Trophoblast cell (in vitro differentiated cells and primary cell): ENCODE measurements around the gene VCX3B.

Experiments used
- DNase-seq, 2 donors: peaks; one replicate each; pipeline ENCODE4 v3.0.0-alpha.2; 2016
- H2AFZ ChIP-seq: 2 replicates; pipeline ENCODE4 v1.6.1; 2013; ENCODE audit warnings: low read length, moderate library complexity, mild to moderate bottlenecking; ENCODE audit not compliant: insufficient read depth, poor library complexity
- H2AK5ac ChIP-seq: 2 replicates; pipeline ENCODE4 v1.6.1; 2013; ENCODE audit warnings: mild to moderate bottlenecking, low read length
- H2BK120ac ChIP-seq: 2 replicates; pipeline ENCODE4 v1.6.1; 2013; ENCODE audit warnings: low read length, mild to moderate bottlenecking, moderate library complexity; ENCODE audit not compliant: insufficient read depth, poor library complexity
- H2BK12ac ChIP-seq: 2 replicates; pipeline ENCODE4 v1.6.1; 2013; ENCODE audit warnings: mild to moderate bottlenecking, low read length, moderate library complexity
- H2BK5ac ChIP-seq: 2 replicates; pipeline ENCODE4 v1.6.1; 2013; ENCODE audit warnings: low read length, low read depth, moderate library complexity, mild to moderate bottlenecking; ENCODE audit not compliant: poor library complexity
- H3K14ac ChIP-seq: 2 replicates; pipeline ENCODE4 v1.6.1; 2013; ENCODE audit warnings: mild to moderate bottlenecking, low read length
- H3K18ac ChIP-seq: 2 replicates; pipeline ENCODE4 v1.6.1; 2013; ENCODE audit warnings: mild to moderate bottlenecking, low read length
- H3K23ac ChIP-seq: 2 replicates; pipeline ENCODE4 v1.6.1; 2013; ENCODE audit warnings: low read length
- H3K27ac ChIP-seq: 2 replicates; pipeline ENCODE4 v1.5.1; 2013; ENCODE audit warnings: low read depth, mild to moderate bottlenecking, inconsistent platforms, low read length, moderate library complexity
- H3K27me3 ChIP-seq: 2 replicates; pipeline ENCODE4 v1.6.1; 2013; ENCODE audit warnings: inconsistent platforms, mild to moderate bottlenecking, low read length, moderate library complexity; ENCODE audit not compliant: insufficient read depth
- H3K36me3 ChIP-seq, 2 experiments: 1 replicate in 1 of 2; 2 replicates in 1 of 2; pipeline ENCODE4 v1.6.1; 2013; ENCODE audit warnings: low read length in 2 of 2, mild to moderate bottlenecking in 2 of 2, moderate library complexity in 1 of 2; ENCODE audit not compliant: insufficient read depth in 2 of 2, control insufficient read depth in 1 of 2
- H3K4ac ChIP-seq: 2 replicates; pipeline ENCODE4 v1.6.1; 2013; ENCODE audit warnings: low read depth, mild to moderate bottlenecking, low read length, moderate library complexity
- H3K4me1 ChIP-seq, 2 experiments: 1 replicate in 1 of 2; 2 replicates in 1 of 2; pipeline ENCODE4 v1.6.1; 2013; ENCODE audit warnings: low read length in 2 of 2, mild to moderate bottlenecking in 2 of 2, moderate library complexity in 1 of 2; ENCODE audit not compliant: insufficient read depth in 2 of 2, control insufficient read depth in 1 of 2
- H3K4me2 ChIP-seq: 2 replicates; pipeline ENCODE4 v1.6.1; 2013; ENCODE audit warnings: inconsistent platforms, mild to moderate bottlenecking, low read length, moderate library complexity
- H3K4me3 ChIP-seq: 2 replicates; pipeline ENCODE4 v1.5.1; 2013; ENCODE audit warnings: mild to moderate bottlenecking, low read depth, low read length, inconsistent platforms
- H3K79me1 ChIP-seq: one replicate; pipeline ENCODE4 v1.6.1; 2013; ENCODE audit warnings: low read length
- H3K79me2 ChIP-seq: 2 replicates; pipeline ENCODE4 v1.6.1; 2013; ENCODE audit warnings: low read length, mild to moderate bottlenecking; ENCODE audit not compliant: control insufficient read depth, insufficient read depth, poor library complexity
- H3K9ac ChIP-seq: 2 replicates; pipeline ENCODE4 v1.6.1; 2013; ENCODE audit warnings: mild to moderate bottlenecking, low read length
- H3K9me3 ChIP-seq: 2 replicates; pipeline ENCODE4 v1.6.1; 2013; ENCODE audit warnings: low read depth, mild to moderate bottlenecking, control low read depth, inconsistent platforms, low read length; ENCODE audit not compliant: insufficient read depth
- H4K12ac ChIP-seq: 2 replicates; pipeline ENCODE4 v1.6.1; 2013; ENCODE audit warnings: low read depth, mild to moderate bottlenecking, low read length, moderate library complexity
- H4K8ac ChIP-seq: 2 replicates; pipeline ENCODE4 v1.6.1; 2013; ENCODE audit warnings: low read depth, mild to moderate bottlenecking, low read length, moderate library complexity
- H4K91ac ChIP-seq: one replicate; pipeline ENCODE4 v1.6.1; 2013; ENCODE audit warnings: low read depth, mild to moderate bottlenecking, low read length, moderate library complexity
- WGBS: extraction: QIAGEN DNeasy Blood & Tissue Kit; methylation state at CpG from one replicate; pipeline ENCODE4 v1.1.7; 2013; ENCODE audit warnings: missing lambda C conversion rate; ENCODE audit not compliant: insufficient read length, insufficient coverage; ENCODE audit errors: extremely low coverage; 5-methylcytosine and 5-hydroxymethylcytosine counted together

VCX3B gene

GRCh38 chrX:8504451-8504850 lies 39.8 kb downstream of the VCX3B start:
- no peaks in the 10 kb centered on the region for H3K36me3 ChIP-seq
- no peak overlapping the region for H2BK12ac ChIP-seq
- no peaks in the 10 kb centered on the region for H3K4me1 ChIP-seq
- no peak overlapping the region for H3K4me3 ChIP-seq
- no peaks in the 10 kb centered on the region for H3K27me3 ChIP-seq
- H3K27ac ChIP-seq, result peak overlapping the region; percentile 53
- no peak overlapping the region for H3K9ac ChIP-seq
- no peak overlapping the region for H2BK5ac ChIP-seq
- no peak overlapping the region for H2AFZ ChIP-seq
- H4K8ac ChIP-seq, result no peak overlapping the region
- H3K79me1 ChIP-seq, result no peaks in the 10 kb centered on the region
- H4K91ac ChIP-seq, result no peak overlapping the region
- H3K79me2 ChIP-seq, result no peaks in the 10 kb centered on the region
- no peak overlapping the region for H4K12ac ChIP-seq
- H2BK120ac ChIP-seq, result no peak overlapping the region
- no peak overlapping the region for H2AK5ac ChIP-seq
- H3K14ac ChIP-seq, result no peak overlapping the region
- peak overlapping the region; percentile 39 for H3K4me2 ChIP-seq
- DNase-seq, result peak; percentile 14 to 45
- no CpG with 5 or more reads among the region's 6 CpGs for WGBS
- no peak overlapping the region for H3K18ac ChIP-seq
- H3K23ac ChIP-seq, result no peak overlapping the region
- no peaks in the 10 kb centered on the region for H3K9me3 ChIP-seq
- H3K4ac ChIP-seq, result no peak overlapping the region
